Fibroblast of mammary gland (primary cell): ENCODE results near the gene AAR2.

Source experiments
- DNase-seq: peaks from one replicate; pipeline ENCODE4 v3.0.0-alpha.2; 2010; ENCODE audit warnings: low read depth
- H3K4me3 ChIP-seq: 2 replicates; pipeline ENCODE4 v1.5.1; 2011; ENCODE audit warnings: low read depth, mild to moderate bottlenecking, low read length, moderate library complexity; ENCODE audit not compliant: control insufficient read depth
- TF ChIP-seq, protein P1 (sequence below): conservative IDR thresholded peaks from 2 replicates; pipeline ENCODE4 v1.5.1; 2011; ENCODE audit warnings: low read depth, low read length, inconsistent platforms; ENCODE audit not compliant: control insufficient read depth, insufficient read depth

The AAR2 gene

DNA sequence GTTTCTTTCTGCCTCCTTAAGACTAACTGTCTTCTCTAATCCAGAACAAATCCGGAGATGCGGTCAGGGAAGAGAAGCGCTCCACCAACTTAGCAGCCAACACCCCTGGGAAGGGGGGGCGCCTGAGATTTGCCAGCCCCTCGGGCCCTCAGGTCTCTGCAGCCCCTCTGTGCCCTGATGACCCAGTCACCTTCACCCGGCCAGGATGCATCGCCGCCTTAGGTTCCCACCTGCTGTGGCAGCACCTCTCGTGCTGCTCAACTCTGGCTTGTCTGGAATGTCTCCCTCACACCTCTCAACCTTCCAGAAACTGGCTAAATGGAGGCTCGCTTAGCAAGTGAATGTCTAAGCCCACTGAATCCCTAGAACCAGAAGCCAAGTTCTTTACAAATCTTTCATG, 28.0 kb upstream of the AAR2 start:
- no peak for DNase-seq
- no peak overlapping the region for H3K4me3 ChIP-seq
- TF ChIP-seq, protein P1, sequence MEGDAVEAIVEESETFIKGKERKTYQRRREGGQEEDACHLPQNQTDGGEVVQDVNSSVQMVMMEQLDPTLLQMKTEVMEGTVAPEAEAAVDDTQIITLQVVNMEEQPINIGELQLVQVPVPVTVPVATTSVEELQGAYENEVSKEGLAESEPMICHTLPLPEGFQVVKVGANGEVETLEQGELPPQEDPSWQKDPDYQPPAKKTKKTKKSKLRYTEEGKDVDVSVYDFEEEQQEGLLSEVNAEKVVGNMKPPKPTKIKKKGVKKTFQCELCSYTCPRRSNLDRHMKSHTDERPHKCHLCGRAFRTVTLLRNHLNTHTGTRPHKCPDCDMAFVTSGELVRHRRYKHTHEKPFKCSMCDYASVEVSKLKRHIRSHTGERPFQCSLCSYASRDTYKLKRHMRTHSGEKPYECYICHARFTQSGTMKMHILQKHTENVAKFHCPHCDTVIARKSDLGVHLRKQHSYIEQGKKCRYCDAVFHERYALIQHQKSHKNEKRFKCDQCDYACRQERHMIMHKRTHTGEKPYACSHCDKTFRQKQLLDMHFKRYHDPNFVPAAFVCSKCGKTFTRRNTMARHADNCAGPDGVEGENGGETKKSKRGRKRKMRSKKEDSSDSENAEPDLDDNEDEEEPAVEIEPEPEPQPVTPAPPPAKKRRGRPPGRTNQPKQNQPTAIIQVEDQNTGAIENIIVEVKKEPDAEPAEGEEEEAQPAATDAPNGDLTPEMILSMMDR, result no peak

DNA sequence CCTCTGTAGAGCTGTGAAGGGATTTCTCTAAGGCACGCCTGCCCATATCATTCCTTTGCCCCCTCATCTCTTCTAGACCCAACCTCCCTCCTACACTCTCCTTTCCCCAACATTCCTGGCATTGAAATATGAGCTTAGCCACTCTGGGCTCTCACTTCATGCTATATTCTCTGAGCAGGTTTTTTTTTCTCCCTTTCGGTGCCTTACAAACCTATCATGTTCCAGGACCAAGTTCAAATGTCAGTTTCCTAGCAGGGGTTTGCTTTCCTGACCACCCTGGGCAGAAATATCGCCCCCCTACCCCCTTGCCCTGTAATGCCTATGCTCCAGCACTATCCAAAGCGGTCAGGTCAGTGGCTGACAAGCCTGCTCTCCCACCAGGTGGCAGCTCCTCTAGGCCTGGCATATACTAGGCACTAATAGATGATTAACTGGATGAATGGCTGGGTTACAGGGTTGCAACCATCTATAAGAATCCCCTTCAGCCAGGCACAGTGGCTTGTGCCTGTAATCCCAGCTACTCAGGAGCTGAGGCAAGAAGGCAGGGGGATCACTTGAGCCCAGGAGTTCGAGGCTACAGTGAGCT, 25.7 kb upstream of the AAR2 start:
- TF ChIP-seq, protein P1, result no peak
- no peak for DNase-seq
- H3K4me3 ChIP-seq, result no peak overlapping the region

DNA sequence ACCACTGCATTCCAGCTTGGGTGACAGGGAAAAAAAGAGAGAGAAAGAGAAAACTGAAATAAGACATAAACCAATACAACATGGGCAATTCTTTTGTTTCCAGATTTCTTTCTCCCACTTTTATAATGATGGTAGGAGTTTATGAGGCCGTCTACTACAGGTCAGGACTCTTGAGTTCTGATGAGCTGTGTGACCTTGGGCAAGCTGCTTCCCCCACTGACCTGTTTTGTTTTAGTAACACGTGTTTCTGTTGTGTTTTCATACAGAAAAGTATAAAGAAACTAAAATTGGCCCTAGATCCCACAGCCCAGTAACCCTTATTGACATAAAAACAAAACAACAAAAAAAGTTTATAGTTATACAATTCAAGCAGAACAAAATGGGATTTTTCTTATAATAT, 22.9 kb upstream of the AAR2 start:
- no peak for DNase-seq
- no peak overlapping the region for H3K4me3 ChIP-seq
- TF ChIP-seq, protein P1, result no peak

DNA sequence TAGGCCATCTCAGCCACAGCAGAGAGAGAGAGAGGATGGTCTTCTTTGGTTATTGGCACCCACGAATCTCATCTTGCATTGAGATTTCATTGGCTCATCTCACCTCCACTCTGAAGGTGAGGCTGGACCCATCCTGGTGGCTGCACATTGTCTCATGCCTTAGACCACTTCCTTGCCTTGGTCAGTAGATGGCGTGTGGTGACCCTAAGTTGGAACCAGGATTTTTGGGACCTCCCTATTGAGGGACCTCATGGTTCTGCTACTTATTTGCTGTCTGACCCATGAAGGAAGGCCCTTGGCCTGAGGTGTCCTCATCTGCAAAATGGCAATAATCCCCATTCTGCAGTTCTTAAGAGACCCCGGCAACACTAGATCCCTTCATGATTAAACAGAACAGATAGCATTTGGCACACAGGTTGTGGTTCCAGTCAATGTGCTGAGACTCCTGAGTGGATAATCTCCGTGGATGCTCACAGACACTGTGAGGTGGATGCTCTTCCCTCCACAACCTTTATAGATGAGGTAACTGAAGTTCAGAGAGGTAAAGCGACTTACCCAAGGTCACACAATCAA, 21.5 kb upstream of the AAR2 start:
- TF ChIP-seq, protein P1, result peak; percentile 72
- DNase-seq, result peak; percentile 40
- no peak overlapping the region for H3K4me3 ChIP-seq

DNA sequence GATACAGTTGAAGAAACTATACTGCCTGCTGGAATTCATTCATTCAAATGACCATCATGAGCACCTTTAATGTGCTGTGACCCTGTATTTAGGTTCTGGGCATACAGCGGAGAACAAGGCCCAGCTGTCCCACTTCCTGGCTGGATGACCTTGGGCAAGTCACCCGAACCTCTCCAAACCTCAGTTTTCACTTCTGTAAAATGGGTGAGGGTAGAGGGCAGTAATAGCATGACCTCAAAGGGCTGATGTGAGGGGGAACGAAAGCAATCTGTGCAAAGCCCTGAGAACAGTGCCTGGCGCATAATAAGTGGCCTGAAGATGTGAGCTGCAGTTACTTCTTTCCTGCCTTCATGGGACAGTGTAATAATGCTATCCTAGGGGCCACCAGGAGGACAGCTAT, 20.5 kb upstream of the AAR2 start:
- TF ChIP-seq, protein P1, result no peak
- DNase-seq, result no peak
- no peak overlapping the region for H3K4me3 ChIP-seq

DNA sequence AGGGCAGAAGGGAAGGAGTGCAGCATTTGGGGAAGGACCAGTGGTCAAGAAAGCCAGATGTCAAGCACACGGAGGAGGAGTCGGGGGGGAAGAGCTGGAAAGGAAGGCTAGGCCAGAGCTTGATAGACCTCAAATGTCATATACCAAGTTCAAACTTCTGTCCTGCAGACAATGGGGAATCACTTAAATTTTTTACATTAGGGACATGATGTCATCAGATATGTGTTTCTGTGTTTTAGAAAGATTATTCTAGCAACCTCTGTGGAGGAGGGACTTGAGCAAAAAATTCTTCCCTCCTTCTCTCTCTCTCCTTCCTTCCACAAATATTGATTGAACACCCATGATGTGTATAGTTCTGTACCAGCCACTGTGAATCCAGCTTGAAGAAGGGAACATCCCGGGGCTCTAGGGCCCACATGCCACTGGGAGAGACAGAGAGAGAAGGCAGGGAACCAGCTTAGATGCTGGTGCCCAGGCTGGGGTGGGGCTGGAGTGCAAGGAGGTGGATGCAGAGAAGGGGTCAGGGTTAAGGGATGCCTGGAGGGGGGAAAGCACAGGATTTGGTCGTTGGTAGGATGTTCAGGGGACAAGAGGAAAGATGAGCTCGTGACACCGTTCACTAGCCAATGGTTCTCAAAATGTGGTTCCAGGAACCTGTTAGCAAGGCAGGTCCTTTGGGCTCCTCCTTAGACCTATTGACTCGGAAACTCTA, 19.8 kb upstream of the AAR2 start:
- no peak overlapping the region for H3K4me3 ChIP-seq
- DNase-seq, result no peak
- TF ChIP-seq, protein P1, result no peak
